Brain microvascular endothelial cell (primary cell): Measurements from ENCODE around the gene NOC4L.

Experiments used
- DNase-seq: peaks from one replicate; pipeline ENCODE4 v3.0.0-alpha.2; 2020
- H3K27ac ChIP-seq: fragments of 250-450 bp; sonication (Bioruptor Pico); 2 replicates; pipeline ENCODE4 v1.5.1; 2020; ENCODE audit warnings: mild to moderate bottlenecking, moderate library complexity
- H3K27me3 ChIP-seq: fragments of 250-450 bp; sonication (Bioruptor Pico); replicated peaks from 2 replicates; pipeline ENCODE4 v1.5.1; 2020; ENCODE audit warnings: mild to moderate bottlenecking
- H3K36me3 ChIP-seq: fragments of 250-450 bp; sonication (Bioruptor Pico); replicated peaks from 2 replicates; pipeline ENCODE4 v1.5.1; 2020; ENCODE audit warnings: mild to moderate bottlenecking
- H3K4me3 ChIP-seq: 2 replicates; pipeline ENCODE4 v1.5.1; 2011; ENCODE audit warnings: low read depth, mild to moderate bottlenecking, control low read depth, low read length, moderate library complexity
- CTCF ChIP-seq: IDR thresholded peaks from 2 replicates; pipeline ENCODE4 v1.5.1; 2011; ENCODE audit warnings: low read depth, mild to moderate bottlenecking, moderate library complexity, low read length, control low read depth, inconsistent platforms; ENCODE audit errors: missing control alignments
- in situ Hi-C: cut with HindIII; loops from 2 replicates; pipeline ENCODE4 v1.10.0; 2017; ENCODE audit warnings: low sequenced_read_pairs, low pct_ligation_motif_present

NOC4L gene

GRCh38 chr12:132197581-132198354 is 53.5 kb downstream of the NOC4L start:
- DNase-seq, result no peak
- TF ChIP-seq CTCF, result no peak
- in situ Hi-C loops, result no loop called here
- H3K4me3 ChIP-seq, result no peak overlapping the region
- H3K36me3 ChIP-seq, result no peaks in the 10 kb centered on the region
- no peak overlapping the region for H3K27ac ChIP-seq
- peaks cover 2% of the 10 kb centered on the region for H3K27me3 ChIP-seq

- TF ChIP-seq CTCF, result no peak
- no peak overlapping the region for H3K27ac ChIP-seq
- H3K27me3 ChIP-seq, result peaks cover 6% of the 10 kb centered on the region
- in situ Hi-C loops, result no loop called here
- no peak overlapping the region for H3K4me3 ChIP-seq
- no peak for DNase-seq
- no peaks in the 10 kb centered on the region for H3K36me3 ChIP-seq
Observed at GRCh38 chr12:132199101-132199500, 54.8 kb downstream of the NOC4L start.

GRCh38 chr12:132199526-132200319 is 55.5 kb downstream of the NOC4L start:
- H3K27ac ChIP-seq, result no peak overlapping the region
- in situ Hi-C loops, result no loop called here
- peaks cover 12% of the 10 kb centered on the region for H3K27me3 ChIP-seq
- no peak for TF ChIP-seq CTCF
- H3K4me3 ChIP-seq, result no peak overlapping the region
- DNase-seq, result no peak
- no peaks in the 10 kb centered on the region for H3K36me3 ChIP-seq

- Histone ChIP-seq H3K36me3 (no peaks in the 10 kb centered on the region), H3K27ac (no peak overlapping the region), H3K4me3 (no peak overlapping the region), H3K27me3 (peaks cover 22% of the 10 kb centered on the region)
- TF ChIP-seq CTCF, result no peak
- in situ Hi-C loops, result no loop called here
- no peak for DNase-seq
Observed at GRCh38 chr12:132200800-132201199, 56.5 kb downstream of the NOC4L start.

GRCh38 chr12:132201391-132202120 is 57.3 kb downstream of the NOC4L start:
- no peak for DNase-seq
- H3K36me3 ChIP-seq, result no peaks in the 10 kb centered on the region
- H3K27me3 ChIP-seq, result peaks cover 27% of the 10 kb centered on the region
- no peak overlapping the region for H3K4me3 ChIP-seq
- H3K27ac ChIP-seq, result no peak overlapping the region
- TF ChIP-seq CTCF, result no peak
- in situ Hi-C loops, result no loop called here
